Chondrocyte (in vitro differentiated cells): Measurements from ENCODE around the gene SEZ6. TPM values are rescaled to one million over a fixed set of nuclear protein-coding genes. Genes with fewer than 3 reads are reported as not detected.

Source experiments
- DNase-seq: peaks from one replicate; pipeline ENCODE4 v3.0.0; 2021; ENCODE audit warnings: mixed read lengths, low spot score
- H3K27ac Mint-ChIP-seq: one replicate; pipeline ENCODE4 v1.8.0; 2021; ENCODE audit warnings: mild to moderate bottlenecking, moderate library complexity, mixed read lengths; ENCODE audit not compliant: unreplicated experiment
- H3K27me3 Mint-ChIP-seq: 2 replicates; pipeline ENCODE4 v1.8.0; 2021; ENCODE audit warnings: low read depth, mixed read lengths
- H3K36me3 Mint-ChIP-seq: 2 replicates; pipeline ENCODE4 v1.8.0; 2021; ENCODE audit warnings: low read depth, mixed read lengths
- H3K4me1 Mint-ChIP-seq: 2 replicates; pipeline ENCODE4 v1.8.0; 2021; ENCODE audit warnings: low read depth, mild to moderate bottlenecking, mixed read lengths
- H3K4me3 Mint-ChIP-seq: one replicate; pipeline ENCODE4 v1.8.0; 2021; ENCODE audit warnings: mild to moderate bottlenecking, moderate library complexity, mixed read lengths; ENCODE audit not compliant: unreplicated experiment
- H3K9me3 Mint-ChIP-seq: 2 replicates; pipeline ENCODE4 v1.8.0; 2021; ENCODE audit warnings: low read depth, mixed read lengths
- total RNA-seq: library from RNA; stranded (reverse); gene quantifications from 3 replicates; pipeline ENCODE4 v1.2.1, GENCODE V29; 2021
- TF ChIP-seq, protein P1 (sequence below): fragments of 200-600 bp; sonication (generic); IDR thresholded peaks from 2 replicates; pipeline ENCODE4 v1.5.0; 2021; ENCODE audit warnings: antibody characterized with exemption, mild to moderate bottlenecking, moderate library complexity

The SEZ6 gene
- total RNA-seq, 1 donor from 2014 or later: 0.35 TPM

DNA sequence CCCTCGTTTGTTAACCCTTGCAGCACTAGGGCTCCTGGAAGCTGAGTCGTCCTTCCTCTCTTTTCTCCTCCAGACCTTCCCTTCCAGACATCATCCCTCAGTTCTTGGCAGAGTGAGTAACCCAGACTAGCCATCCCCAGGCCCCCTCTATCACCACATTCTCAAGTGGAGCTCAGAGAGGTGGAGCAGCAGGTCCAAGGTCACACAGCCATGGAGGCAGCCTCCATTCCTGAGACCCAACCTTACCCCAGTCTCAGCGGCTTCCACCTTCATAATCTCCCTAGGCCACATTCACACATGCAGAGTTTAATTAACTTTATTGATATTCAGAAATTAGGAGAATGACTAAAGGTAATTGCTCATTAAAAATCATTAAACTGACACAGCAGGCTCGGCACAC, 3.0 kb downstream of the SEZ6 start:
- no peak overlapping the region for H3K27ac Mint-ChIP-seq
- H3K36me3 Mint-ChIP-seq: no peaks in the 10 kb centered on the region
- no peaks in the 10 kb centered on the region for H3K9me3 Mint-ChIP-seq
- no peak for DNase-seq
- peaks cover 11% of the 10 kb centered on the region for H3K4me1 Mint-ChIP-seq
- peaks cover 45% of the 10 kb centered on the region for H3K27me3 Mint-ChIP-seq
- no peak overlapping the region for H3K4me3 Mint-ChIP-seq
- TF ChIP-seq, protein P1, sequence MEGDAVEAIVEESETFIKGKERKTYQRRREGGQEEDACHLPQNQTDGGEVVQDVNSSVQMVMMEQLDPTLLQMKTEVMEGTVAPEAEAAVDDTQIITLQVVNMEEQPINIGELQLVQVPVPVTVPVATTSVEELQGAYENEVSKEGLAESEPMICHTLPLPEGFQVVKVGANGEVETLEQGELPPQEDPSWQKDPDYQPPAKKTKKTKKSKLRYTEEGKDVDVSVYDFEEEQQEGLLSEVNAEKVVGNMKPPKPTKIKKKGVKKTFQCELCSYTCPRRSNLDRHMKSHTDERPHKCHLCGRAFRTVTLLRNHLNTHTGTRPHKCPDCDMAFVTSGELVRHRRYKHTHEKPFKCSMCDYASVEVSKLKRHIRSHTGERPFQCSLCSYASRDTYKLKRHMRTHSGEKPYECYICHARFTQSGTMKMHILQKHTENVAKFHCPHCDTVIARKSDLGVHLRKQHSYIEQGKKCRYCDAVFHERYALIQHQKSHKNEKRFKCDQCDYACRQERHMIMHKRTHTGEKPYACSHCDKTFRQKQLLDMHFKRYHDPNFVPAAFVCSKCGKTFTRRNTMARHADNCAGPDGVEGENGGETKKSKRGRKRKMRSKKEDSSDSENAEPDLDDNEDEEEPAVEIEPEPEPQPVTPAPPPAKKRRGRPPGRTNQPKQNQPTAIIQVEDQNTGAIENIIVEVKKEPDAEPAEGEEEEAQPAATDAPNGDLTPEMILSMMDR: no peak

DNA sequence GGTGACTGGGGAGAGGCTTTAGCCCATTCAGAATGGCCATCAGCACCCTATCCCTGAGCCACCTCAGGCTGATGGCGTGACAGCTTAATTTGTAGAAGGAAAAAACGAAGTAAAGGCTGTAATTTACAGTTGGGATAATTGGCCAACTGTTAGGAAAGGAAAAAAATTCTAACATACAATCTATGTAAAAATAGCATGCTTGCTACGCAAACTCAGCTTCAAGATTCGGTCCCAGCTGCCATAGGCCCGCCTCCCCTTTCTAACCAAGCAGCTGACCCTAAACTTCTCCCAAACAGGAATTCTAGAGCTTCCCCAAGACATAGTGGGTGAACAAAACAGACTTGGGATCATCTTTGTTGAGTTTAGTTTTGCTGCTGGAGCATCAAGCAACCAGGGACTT, 4.9 kb downstream of the SEZ6 start:
- peaks cover 47% of the 10 kb centered on the region for H3K27me3 Mint-ChIP-seq
- H3K4me1 Mint-ChIP-seq: peaks cover 4% of the 10 kb centered on the region
- no peak overlapping the region for H3K27ac Mint-ChIP-seq
- no peak for DNase-seq
- H3K4me3 Mint-ChIP-seq: no peak overlapping the region
- H3K9me3 Mint-ChIP-seq: no peaks in the 10 kb centered on the region
- no peaks in the 10 kb centered on the region for H3K36me3 Mint-ChIP-seq
- TF ChIP-seq, protein P1: no peak

- TF ChIP-seq, protein P1: no peak
- Mint-ChIP-seq H3K4me3 (no peak overlapping the region), H3K36me3 (no peaks in the 10 kb centered on the region), H3K27ac (no peak overlapping the region), H3K4me1 (no peaks in the 10 kb centered on the region), H3K27me3 (peaks cover 37% of the 10 kb centered on the region), H3K9me3 (no peaks in the 10 kb centered on the region)
- DNase-seq: no peak
These were observed 6.6 kb downstream of the SEZ6 start for GRCh38 chr17:28999206-28999605.

DNA sequence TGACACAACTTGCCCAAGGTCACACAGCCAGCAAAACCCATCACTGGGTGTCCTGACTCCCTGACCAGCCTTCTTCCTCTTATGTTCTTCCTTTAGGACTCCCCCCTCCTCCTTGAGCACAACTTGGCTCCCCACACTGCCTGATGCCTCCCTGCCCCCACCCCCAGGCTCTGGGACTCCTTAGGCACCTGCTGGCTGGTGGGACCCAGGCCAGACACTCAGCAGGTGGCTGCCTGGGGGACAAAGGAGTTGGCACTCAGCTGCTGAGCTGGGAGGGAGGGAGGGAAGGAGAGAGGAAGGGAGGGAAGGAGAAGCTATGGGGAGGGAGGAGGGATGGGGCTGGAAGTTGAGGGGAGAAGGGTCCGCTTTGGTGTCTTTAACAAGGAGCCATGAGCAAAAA, 8.0 kb downstream of the SEZ6 start:
- Mint-ChIP-seq H3K4me3 (no peak overlapping the region), H3K36me3 (no peaks in the 10 kb centered on the region), H3K27ac (no peak overlapping the region), H3K4me1 (no peaks in the 10 kb centered on the region), H3K27me3 (peaks cover 28% of the 10 kb centered on the region), H3K9me3 (no peaks in the 10 kb centered on the region)
- DNase-seq: no peak
- TF ChIP-seq, protein P1: no peak

GRCh38 chr17:28996554-28997096, 9.2 kb downstream of the SEZ6 start:
- no peak for DNase-seq
- H3K9me3 Mint-ChIP-seq: no peaks in the 10 kb centered on the region
- H3K27me3 Mint-ChIP-seq: peaks cover 29% of the 10 kb centered on the region
- H3K4me1 Mint-ChIP-seq: no peaks in the 10 kb centered on the region
- H3K36me3 Mint-ChIP-seq: no peaks in the 10 kb centered on the region
- TF ChIP-seq, protein P1: no peak
- no peak overlapping the region for H3K27ac Mint-ChIP-seq
- H3K4me3 Mint-ChIP-seq: no peak overlapping the region
